Measurements from ENCODE around the gene ZNF793.

The ZNF793 gene

GRCh38 chr19:37468961-37469777 is 37.6 kb upstream of the ZNF793 start, which contains the start of gene ZNF570 (continued):
- TF ChIP-seq SCRT2 (tag by site-specific recombination; IDR thresholded peaks at IDR 0.05) (peak; percentile 56; the same call in 1 of the 2 replicates), ZNF514 (tag by site-specific recombination; IDR thresholded peaks at IDR 0.05) (0 out of 2 replicates have a peak, but pooled peaks have one; percentile 7), ZSCAN23 (tag by site-specific recombination; IDR thresholded peaks at IDR 0.05) (0 out of 2 replicates have a peak, but pooled peaks have one; percentile 13), ZSCAN16 (tag by site-specific recombination; IDR thresholded peaks at IDR 0.05) (0 out of 2 replicates have a peak, but pooled peaks have one; percentile 58), MZF1 (tag by site-specific recombination; IDR thresholded peaks at IDR 0.05; ENCODE audit: borderline replicate concordance) (no peak), ZNF544 (tag by site-specific recombination; IDR thresholded peaks at IDR 0.05) (no peak), TCF7L2 (IDR thresholded peaks at IDR 0.05; ENCODE audit: borderline replicate concordance, low read depth, low read length) (peak; percentile 96), ZBTB48 (tag by site-specific recombination; IDR thresholded peaks at IDR 0.05) (peak; percentile 95), ZNF18 (tag by site-specific recombination; IDR thresholded peaks at IDR 0.05) (no peak), ZNF112 (tag by site-specific recombination; IDR thresholded peaks at IDR 0.05) (no peak), ATF2 (tag by site-specific recombination; IDR thresholded peaks at IDR 0.05; ENCODE audit: low read depth) (no peak), SP3 (tag by site-specific recombination; IDR thresholded peaks at IDR 0.05) (peak; percentile 93), YY1 (tag by site-specific recombination; IDR thresholded peaks at IDR 0.05) (peak; percentile 79), ZNF266 (tag by site-specific recombination; IDR thresholded peaks at IDR 0.05; ENCODE audit: low read depth) (no peak), KLF10 (tag by site-specific recombination; IDR thresholded peaks at IDR 0.05) (no peak), ZNF610 (tag by site-specific recombination; IDR thresholded peaks at IDR 0.05; ENCODE audit: borderline replicate concordance) (peak; percentile 82), ZFP37 (tag by site-specific recombination; IDR thresholded peaks at IDR 0.05) (peak; percentile 96), ZEB2 (tag by site-specific recombination; IDR thresholded peaks at IDR 0.05) (peak; percentile 79), ZNF571 (tag by site-specific recombination; IDR thresholded peaks at IDR 0.05) (no peak), ZNF138 (tag by site-specific recombination; IDR thresholded peaks at IDR 0.05; ENCODE audit: borderline replicate concordance) (no peak), ZNF394 (tag by site-specific recombination; IDR thresholded peaks at IDR 0.05; ENCODE audit: borderline replicate concordance) (peak; percentile 77; the same call in 1 of the 2 replicates), ZNF473 (tag by site-specific recombination; IDR thresholded peaks at IDR 0.05) (no peak), ZNF510 (tag by site-specific recombination; IDR thresholded peaks at IDR 0.05; ENCODE audit: insufficient replicate concordance) (peak; percentile 15), ZNF362 (tag by site-specific recombination; IDR thresholded peaks at IDR 0.05) (no peak), OVOL3 (tag by site-specific recombination; IDR thresholded peaks at IDR 0.05) (peak; percentile 80; the same call in 1 of the 2 replicates), PRDM1 (tag by site-specific recombination; IDR thresholded peaks at IDR 0.05) (no peak), ZNF768 (tag by site-specific recombination; IDR thresholded peaks at IDR 0.05) (no peak), ZNF585B (tag by site-specific recombination; IDR thresholded peaks at IDR 0.05) (peak; percentile 11)
- TF ChIP-seq, protein P1, sequence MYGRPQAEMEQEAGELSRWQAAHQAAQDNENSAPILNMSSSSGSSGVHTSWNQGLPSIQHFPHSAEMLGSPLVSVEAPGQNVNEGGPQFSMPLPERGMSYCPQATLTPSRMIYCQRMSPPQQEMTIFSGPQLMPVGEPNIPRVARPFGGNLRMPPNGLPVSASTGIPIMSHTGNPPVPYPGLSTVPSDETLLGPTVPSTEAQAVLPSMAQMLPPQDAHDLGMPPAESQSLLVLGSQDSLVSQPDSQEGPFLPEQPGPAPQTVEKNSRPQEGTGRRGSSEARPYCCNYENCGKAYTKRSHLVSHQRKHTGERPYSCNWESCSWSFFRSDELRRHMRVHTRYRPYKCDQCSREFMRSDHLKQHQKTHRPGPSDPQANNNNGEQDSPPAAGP (tag by site-specific recombination; IDR thresholded peaks at IDR 0.05): peak; percentile 79
- TF ChIP-seq, protein P2, sequence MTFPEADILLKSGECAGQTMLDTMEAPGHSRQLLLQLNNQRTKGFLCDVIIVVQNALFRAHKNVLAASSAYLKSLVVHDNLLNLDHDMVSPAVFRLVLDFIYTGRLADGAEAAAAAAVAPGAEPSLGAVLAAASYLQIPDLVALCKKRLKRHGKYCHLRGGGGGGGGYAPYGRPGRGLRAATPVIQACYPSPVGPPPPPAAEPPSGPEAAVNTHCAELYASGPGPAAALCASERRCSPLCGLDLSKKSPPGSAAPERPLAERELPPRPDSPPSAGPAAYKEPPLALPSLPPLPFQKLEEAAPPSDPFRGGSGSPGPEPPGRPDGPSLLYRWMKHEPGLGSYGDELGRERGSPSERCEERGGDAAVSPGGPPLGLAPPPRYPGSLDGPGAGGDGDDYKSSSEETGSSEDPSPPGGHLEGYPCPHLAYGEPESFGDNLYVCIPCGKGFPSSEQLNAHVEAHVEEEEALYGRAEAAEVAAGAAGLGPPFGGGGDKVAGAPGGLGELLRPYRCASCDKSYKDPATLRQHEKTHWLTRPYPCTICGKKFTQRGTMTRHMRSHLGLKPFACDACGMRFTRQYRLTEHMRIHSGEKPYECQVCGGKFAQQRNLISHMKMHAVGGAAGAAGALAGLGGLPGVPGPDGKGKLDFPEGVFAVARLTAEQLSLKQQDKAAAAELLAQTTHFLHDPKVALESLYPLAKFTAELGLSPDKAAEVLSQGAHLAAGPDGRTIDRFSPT (tag by site-specific recombination; IDR thresholded peaks at IDR 0.05): peak; percentile 83; the same call in 1 of the 2 replicates
- TF ChIP-seq, protein P3, sequence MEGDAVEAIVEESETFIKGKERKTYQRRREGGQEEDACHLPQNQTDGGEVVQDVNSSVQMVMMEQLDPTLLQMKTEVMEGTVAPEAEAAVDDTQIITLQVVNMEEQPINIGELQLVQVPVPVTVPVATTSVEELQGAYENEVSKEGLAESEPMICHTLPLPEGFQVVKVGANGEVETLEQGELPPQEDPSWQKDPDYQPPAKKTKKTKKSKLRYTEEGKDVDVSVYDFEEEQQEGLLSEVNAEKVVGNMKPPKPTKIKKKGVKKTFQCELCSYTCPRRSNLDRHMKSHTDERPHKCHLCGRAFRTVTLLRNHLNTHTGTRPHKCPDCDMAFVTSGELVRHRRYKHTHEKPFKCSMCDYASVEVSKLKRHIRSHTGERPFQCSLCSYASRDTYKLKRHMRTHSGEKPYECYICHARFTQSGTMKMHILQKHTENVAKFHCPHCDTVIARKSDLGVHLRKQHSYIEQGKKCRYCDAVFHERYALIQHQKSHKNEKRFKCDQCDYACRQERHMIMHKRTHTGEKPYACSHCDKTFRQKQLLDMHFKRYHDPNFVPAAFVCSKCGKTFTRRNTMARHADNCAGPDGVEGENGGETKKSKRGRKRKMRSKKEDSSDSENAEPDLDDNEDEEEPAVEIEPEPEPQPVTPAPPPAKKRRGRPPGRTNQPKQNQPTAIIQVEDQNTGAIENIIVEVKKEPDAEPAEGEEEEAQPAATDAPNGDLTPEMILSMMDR (tag by site-specific recombination; IDR thresholded peaks at IDR 0.05): peak; percentile 68
